Measurements from ENCODE around the gene TMEM91.

GRCh38 chr19:41328842-41329225 lies 47.5 kb upstream of the TMEM91 start:
- no peak for TF ChIP-seq CTCF (IDR thresholded peaks at IDR 0.05 in 2 of 3, conservative IDR thresholded peaks at IDR 0.05 in 1 of 3; ENCODE audit: insufficient read depth in 2 of 3, low read depth in 1 of 3, low read length in 3 of 3)
- no peak for TF ChIP-seq ERF (CRISPR knock-in tag; IDR thresholded peaks at IDR 0.05)
- TF ChIP-seq CBFB (CRISPR knock-in tag; IDR thresholded peaks at IDR 0.05), result no peak
- TF ChIP-seq ZNF24 (IDR thresholded peaks at IDR 0.05), result no peak
- TF ChIP-seq POLR2A (conservative IDR thresholded peaks at IDR 0.05), result no peak

All from K562 (cell line).